ENCODE measurements around the gene CLCN1.

Gene CLCN1

DNA sequence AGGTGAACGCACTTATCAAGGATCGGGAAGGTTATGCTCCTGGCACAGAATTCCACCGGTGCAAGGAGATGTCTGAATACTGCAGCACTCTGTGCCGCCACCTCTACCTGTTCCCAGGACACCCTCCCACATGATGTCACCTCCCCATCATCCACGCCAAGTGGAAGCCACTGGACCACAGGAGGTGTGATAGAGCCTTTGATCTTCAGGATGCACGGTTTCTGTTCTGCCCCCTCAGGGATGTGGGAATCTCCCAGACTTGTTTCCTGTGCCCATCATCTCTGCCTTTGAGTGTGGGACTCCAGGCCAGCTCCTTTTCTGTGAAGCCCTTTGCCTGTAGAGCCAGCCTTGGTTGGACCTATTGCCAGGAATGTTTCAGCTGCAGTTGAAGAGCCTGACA, 11.0 kb upstream of the CLCN1 start:
- H3K4me3 ChIP-seq (ENCODE audit: low read depth, low read length), result no peak overlapping the region
- no peak for DNase-seq (ENCODE audit: low read depth)
- TF ChIP-seq, protein P1, sequence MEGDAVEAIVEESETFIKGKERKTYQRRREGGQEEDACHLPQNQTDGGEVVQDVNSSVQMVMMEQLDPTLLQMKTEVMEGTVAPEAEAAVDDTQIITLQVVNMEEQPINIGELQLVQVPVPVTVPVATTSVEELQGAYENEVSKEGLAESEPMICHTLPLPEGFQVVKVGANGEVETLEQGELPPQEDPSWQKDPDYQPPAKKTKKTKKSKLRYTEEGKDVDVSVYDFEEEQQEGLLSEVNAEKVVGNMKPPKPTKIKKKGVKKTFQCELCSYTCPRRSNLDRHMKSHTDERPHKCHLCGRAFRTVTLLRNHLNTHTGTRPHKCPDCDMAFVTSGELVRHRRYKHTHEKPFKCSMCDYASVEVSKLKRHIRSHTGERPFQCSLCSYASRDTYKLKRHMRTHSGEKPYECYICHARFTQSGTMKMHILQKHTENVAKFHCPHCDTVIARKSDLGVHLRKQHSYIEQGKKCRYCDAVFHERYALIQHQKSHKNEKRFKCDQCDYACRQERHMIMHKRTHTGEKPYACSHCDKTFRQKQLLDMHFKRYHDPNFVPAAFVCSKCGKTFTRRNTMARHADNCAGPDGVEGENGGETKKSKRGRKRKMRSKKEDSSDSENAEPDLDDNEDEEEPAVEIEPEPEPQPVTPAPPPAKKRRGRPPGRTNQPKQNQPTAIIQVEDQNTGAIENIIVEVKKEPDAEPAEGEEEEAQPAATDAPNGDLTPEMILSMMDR (conservative IDR thresholded peaks at IDR 0.05; ENCODE audit: low read depth, low read length), result no peak

DNA sequence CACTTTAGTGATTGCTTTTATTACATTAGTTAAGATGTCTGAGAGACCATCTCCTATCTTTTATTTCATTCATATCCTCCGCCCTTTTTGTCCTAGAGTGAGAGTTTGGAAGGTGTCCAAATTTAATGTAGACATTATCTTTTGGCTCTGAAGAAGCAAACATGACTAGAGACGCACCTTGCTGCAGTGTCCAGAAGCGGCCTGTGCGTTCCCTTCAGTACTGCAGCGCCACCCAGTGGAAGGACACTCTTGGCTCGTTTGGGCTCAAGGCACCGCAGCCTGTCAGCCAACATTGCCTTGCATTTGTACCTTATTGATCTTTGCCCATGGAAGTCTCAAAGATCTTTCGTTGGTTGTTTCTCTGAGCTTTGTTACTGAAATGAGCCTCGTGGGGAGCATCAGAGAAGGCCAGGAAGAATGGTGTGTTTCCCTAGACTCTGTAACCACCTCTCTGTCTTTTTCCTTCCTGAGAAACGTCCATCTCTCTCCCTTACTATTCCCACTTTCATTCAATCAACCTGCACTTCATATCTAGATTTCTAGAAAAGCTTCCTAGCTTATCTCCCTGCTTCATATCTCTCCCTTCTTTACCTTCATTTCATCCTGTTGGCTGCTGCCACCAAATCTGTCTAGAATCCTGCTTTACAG, 10.4 kb upstream of the CLCN1 start:
- DNase-seq (ENCODE audit: low read depth), result peak; percentile 81
- TF ChIP-seq, protein P1 (conservative IDR thresholded peaks at IDR 0.05; ENCODE audit: low read depth, low read length), result peak; percentile 92

GRCh38 chr7:143308632-143309031, 7.3 kb upstream of the CLCN1 start:
- no peak for DNase-seq (ENCODE audit: low read depth)
- TF ChIP-seq, protein P1 (conservative IDR thresholded peaks at IDR 0.05; ENCODE audit: low read depth, low read length), result no peak
- no peak overlapping the region for H3K4me3 ChIP-seq (ENCODE audit: low read depth, low read length)

More for the DNA sequence above, 10.4 kb upstream of the CLCN1 start:
- H3K4me3 ChIP-seq (ENCODE audit: low read depth, low read length), result no peak overlapping the region

GRCh38 chr7:143314127-143314526, 1.8 kb upstream of the CLCN1 start:
- TF ChIP-seq, protein P1 (conservative IDR thresholded peaks at IDR 0.05; ENCODE audit: low read depth, low read length), result no peak
- no peak for DNase-seq (ENCODE audit: low read depth)
- no peak overlapping the region for H3K4me3 ChIP-seq (ENCODE audit: low read depth, low read length)

DNA sequence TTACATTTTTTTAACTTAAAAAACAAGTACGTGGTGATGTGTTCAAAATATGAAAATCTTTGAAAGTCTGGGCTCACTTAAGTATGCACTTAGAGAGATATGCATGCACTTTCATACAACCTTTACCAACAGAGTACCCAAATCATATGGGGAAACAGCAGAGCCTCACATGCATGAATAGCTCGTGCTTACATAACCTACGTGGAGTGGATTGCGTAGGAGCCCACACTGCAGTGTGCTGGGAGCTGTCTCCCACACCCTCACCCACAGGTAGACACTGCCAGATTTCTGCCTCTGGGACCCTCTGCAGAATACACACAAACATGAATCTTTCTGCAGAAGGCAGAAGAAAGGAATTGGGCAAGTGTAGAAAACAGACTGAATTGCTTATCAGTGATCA, 581 bp downstream of the CLCN1 start:
- no peak overlapping the region for H3K4me3 ChIP-seq (ENCODE audit: low read depth, low read length)
- no peak for DNase-seq (ENCODE audit: low read depth)
- TF ChIP-seq, protein P1 (conservative IDR thresholded peaks at IDR 0.05; ENCODE audit: low read depth, low read length), result no peak

- TF ChIP-seq, protein P1 (conservative IDR thresholded peaks at IDR 0.05; ENCODE audit: low read depth, low read length), result peak; percentile 26
- H3K4me3 ChIP-seq (ENCODE audit: low read depth, low read length), result no peak overlapping the region
Observed at GRCh38 chr7:143318661-143319060, 2.8 kb downstream of the CLCN1 start.

GRCh38 chr7:143320620-143321019, 4.7 kb downstream of the CLCN1 start:
- no peak overlapping the region for H3K4me3 ChIP-seq (ENCODE audit: low read depth, low read length)
- no peak for DNase-seq (ENCODE audit: low read depth)
- TF ChIP-seq, protein P1 (conservative IDR thresholded peaks at IDR 0.05; ENCODE audit: low read depth, low read length), result no peak

More at GRCh38 chr7:143318661-143319060, 2.8 kb downstream of the CLCN1 start:
- peak; percentile 88 for DNase-seq (ENCODE audit: low read depth)
